ENCODE measurements around the gene CRHR1.

The CRHR1 gene

DNA sequence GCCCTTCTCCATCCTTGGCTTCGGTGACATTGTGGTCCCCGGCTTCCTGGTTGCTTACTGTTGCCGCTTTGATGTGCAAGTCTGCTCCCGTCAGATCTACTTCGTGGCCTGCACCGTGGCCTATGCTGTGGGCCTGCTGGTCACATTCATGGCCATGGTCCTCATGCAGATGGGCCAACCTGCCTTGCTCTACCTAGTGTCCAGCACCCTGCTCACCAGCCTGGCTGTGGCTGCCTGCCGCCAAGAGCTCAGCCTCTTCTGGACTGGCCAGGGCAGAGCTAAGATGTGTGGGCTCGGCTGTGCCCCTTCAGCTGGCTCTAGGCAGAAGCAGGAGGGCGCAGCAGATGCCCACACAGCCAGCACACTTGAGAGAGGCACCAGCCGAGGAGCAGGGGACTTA is 62.1 kb downstream of the CRHR1 start:
- no peaks in the 10 kb centered on the region for H3K36me3 ChIP-seq (ENCODE audit: control insufficient read depth in 2 of 2, insufficient read depth in 2 of 2, low read length in 2 of 2)
- H3K27ac ChIP-seq (ENCODE audit: low read length) = no peak overlapping the region
- peaks cover 4 to 8% of the 10 kb centered on the region in 2 donors for H3K27me3 ChIP-seq (ENCODE audit: control insufficient read depth in 1 of 2, insufficient read depth in 2 of 2, low read length in 2 of 2)
- peaks cover 5% of the 10 kb centered on the region for H3K4me1 ChIP-seq (ENCODE audit: control insufficient read depth, insufficient read depth, low read length)
- no peaks in the 10 kb centered on the region for H3K9me3 ChIP-seq (ENCODE audit: control insufficient read depth in 2 of 2, low read length in 2 of 2)
- no peak overlapping the region for H3K4me3 ChIP-seq (ENCODE audit: low read length in 2 of 2)
- no peak overlapping the region for H3K9ac ChIP-seq (ENCODE audit: low read length in 2 of 2)

DNA sequence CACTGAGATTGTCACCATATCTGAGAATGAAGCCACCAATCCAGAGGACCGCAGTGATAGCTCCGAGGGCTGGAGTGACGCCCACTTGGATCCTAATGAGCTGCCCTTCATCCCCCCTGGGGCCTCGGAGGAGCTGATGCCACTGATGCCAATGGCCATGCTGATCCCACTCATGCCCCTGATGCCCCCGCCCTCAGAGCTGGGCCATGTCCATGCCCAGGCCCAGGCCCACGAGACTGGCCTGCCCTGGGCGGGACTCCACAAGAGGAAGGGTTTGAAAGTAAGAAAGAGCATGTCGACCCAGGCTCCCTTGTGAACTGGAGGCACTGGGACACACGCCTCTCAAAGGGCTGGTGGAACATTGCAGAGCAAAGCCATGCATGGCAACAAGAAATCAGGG is 62.5 kb downstream of the CRHR1 start:
- H3K4me1 ChIP-seq (ENCODE audit: control insufficient read depth, insufficient read depth, low read length) = peaks cover 5% of the 10 kb centered on the region
- no peak overlapping the region for H3K4me3 ChIP-seq (ENCODE audit: low read length in 2 of 2)
- H3K9me3 ChIP-seq (ENCODE audit: control insufficient read depth in 2 of 2, low read length in 2 of 2) = no peaks in the 10 kb centered on the region
- H3K36me3 ChIP-seq (ENCODE audit: control insufficient read depth in 2 of 2, insufficient read depth in 2 of 2, low read length in 2 of 2) = no peaks in the 10 kb centered on the region
- no peak overlapping the region for H3K27ac ChIP-seq (ENCODE audit: low read length)
- H3K27me3 ChIP-seq (ENCODE audit: control insufficient read depth in 1 of 2, insufficient read depth in 2 of 2, low read length in 2 of 2) = peaks cover 7 to 10% of the 10 kb centered on the region in 2 donors
- H3K9ac ChIP-seq (ENCODE audit: low read length in 2 of 2) = no peak overlapping the region

- no peak overlapping the region for H3K9ac ChIP-seq (ENCODE audit: low read length in 2 of 2)
- peaks cover 11 to 15% of the 10 kb centered on the region in 2 donors for H3K27me3 ChIP-seq (ENCODE audit: control insufficient read depth in 1 of 2, insufficient read depth in 2 of 2, low read length in 2 of 2)
- H3K27ac ChIP-seq (ENCODE audit: low read length) = no peak overlapping the region
- H3K4me1 ChIP-seq (ENCODE audit: control insufficient read depth, insufficient read depth, low read length) = peaks cover 5% of the 10 kb centered on the region
- no peaks in the 10 kb centered on the region for H3K9me3 ChIP-seq (ENCODE audit: control insufficient read depth in 2 of 2, low read length in 2 of 2)
- no peaks in the 10 kb centered on the region for H3K36me3 ChIP-seq (ENCODE audit: control insufficient read depth in 2 of 2, insufficient read depth in 2 of 2, low read length in 2 of 2)
- H3K4me3 ChIP-seq (ENCODE audit: low read length in 2 of 2) = no peak overlapping the region
Measured at GRCh38 chr17:45847101-45847500, 63.0 kb downstream of the CRHR1 start.

DNA sequence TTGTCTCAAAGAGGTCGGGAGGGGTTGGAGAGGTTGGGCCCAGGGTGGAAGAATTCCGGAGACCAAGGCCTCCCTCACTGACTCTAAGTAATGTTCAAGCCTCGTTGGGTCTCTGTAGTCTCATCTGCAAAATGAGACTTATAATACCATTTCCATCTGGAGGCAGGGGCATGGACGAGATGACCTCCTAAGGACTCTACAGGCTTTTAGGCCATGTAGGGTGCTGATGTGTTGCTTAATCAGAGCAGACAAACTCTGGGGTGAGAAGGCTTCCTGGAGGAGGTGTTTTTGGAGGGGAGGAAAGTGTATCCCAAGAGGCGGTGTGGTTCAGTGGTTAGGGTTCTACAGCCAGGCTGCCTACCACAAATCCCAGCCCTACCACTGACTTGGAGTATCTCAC is 63.6 kb downstream of the CRHR1 start:
- no peak overlapping the region for H3K4me3 ChIP-seq (ENCODE audit: low read length in 2 of 2)
- no peaks in the 10 kb centered on the region for H3K9me3 ChIP-seq (ENCODE audit: control insufficient read depth in 2 of 2, low read length in 2 of 2)
- no peak overlapping the region for H3K27ac ChIP-seq (ENCODE audit: low read length)
- peaks cover 5% of the 10 kb centered on the region for H3K4me1 ChIP-seq (ENCODE audit: control insufficient read depth, insufficient read depth, low read length)
- no peak overlapping the region for H3K9ac ChIP-seq (ENCODE audit: low read length in 2 of 2)
- peaks cover 11 to 16% of the 10 kb centered on the region in 2 donors for H3K27me3 ChIP-seq (ENCODE audit: control insufficient read depth in 1 of 2, insufficient read depth in 2 of 2, low read length in 2 of 2)
- H3K36me3 ChIP-seq (ENCODE audit: control insufficient read depth in 2 of 2, insufficient read depth in 2 of 2, low read length in 2 of 2) = no peaks in the 10 kb centered on the region

DNA sequence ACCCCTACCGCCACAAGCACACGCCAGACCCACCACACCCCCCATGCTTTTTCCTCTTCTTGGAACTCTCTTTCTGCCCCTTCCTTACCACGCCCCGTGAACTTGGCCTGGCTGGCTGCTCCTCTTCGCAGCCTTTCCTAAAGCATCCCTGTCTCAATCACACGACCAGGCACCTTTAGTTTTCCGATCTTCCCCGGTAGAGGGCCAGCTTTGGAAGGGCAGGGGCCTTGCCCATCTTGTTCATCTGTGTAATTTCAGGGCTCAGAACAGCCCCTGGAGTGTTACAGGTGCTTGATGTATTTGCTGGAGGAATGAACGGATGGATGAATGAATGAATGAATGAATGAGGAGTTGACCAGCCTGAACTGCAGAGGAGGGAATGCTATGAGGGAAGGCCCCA is 64.3 kb downstream of the CRHR1 start:
- H3K4me1 ChIP-seq (ENCODE audit: control insufficient read depth, insufficient read depth, low read length) = peaks cover 5% of the 10 kb centered on the region
- no peak overlapping the region for H3K9ac ChIP-seq (ENCODE audit: low read length in 2 of 2)
- H3K9me3 ChIP-seq (ENCODE audit: control insufficient read depth in 2 of 2, low read length in 2 of 2) = no peaks in the 10 kb centered on the region
- H3K27ac ChIP-seq (ENCODE audit: low read length) = no peak overlapping the region
- peaks cover 11 to 16% of the 10 kb centered on the region in 2 donors for H3K27me3 ChIP-seq (ENCODE audit: control insufficient read depth in 1 of 2, insufficient read depth in 2 of 2, low read length in 2 of 2)
- no peaks in the 10 kb centered on the region for H3K36me3 ChIP-seq (ENCODE audit: control insufficient read depth in 2 of 2, insufficient read depth in 2 of 2, low read length in 2 of 2)
- no peak overlapping the region for H3K4me3 ChIP-seq (ENCODE audit: low read length in 2 of 2)

DNA sequence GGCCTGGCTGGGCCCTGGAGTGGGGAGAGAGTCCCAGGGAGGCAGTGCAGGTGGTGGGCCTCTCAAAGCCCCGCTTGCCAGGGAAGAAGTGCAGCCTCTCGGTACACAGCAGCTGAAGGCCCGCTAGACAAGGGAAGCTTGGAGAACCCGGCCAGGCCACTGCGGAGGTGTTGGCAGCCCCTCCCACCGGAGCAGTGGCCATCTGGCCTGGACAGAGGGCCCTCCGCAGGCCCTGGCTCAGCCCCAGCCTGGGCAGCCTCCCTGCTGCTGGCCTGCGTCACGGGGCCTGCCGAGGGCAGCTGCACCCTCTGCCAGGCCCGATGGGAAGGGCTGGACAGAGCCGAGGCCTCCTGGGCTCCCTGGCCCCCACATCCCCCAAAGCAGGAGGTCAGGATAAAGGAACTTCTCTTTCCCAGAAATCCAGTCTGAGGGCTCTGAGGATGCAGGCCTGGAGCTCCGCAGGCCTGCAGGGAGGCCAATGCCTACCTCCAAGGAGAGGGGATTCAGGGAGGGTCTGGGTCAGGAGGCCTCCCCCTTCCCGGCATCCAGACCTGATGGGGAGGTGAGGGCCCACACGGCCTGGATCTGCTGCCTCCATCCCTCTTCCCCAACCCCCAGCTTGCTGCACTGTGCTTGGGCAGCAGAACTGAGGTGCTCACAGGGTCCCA is 64.9 kb downstream of the CRHR1 start:
- Histone ChIP-seq H3K4me3 (ENCODE audit: low read length in 2 of 2) (no peak overlapping the region), H3K9ac (ENCODE audit: low read length in 2 of 2) (no peak overlapping the region), H3K9me3 (ENCODE audit: control insufficient read depth in 2 of 2, low read length in 2 of 2) (no peaks in the 10 kb centered on the region), H3K4me1 (ENCODE audit: control insufficient read depth, insufficient read depth, low read length) (peaks cover 5% of the 10 kb centered on the region), H3K27me3 (ENCODE audit: control insufficient read depth in 1 of 2, insufficient read depth in 2 of 2, low read length in 2 of 2) (peaks cover 14 to 16% of the 10 kb centered on the region in 2 donors), H3K27ac (ENCODE audit: low read length) (no peak overlapping the region), H3K36me3 (ENCODE audit: control insufficient read depth in 2 of 2, insufficient read depth in 2 of 2, low read length in 2 of 2) (no peaks in the 10 kb centered on the region)

DNA sequence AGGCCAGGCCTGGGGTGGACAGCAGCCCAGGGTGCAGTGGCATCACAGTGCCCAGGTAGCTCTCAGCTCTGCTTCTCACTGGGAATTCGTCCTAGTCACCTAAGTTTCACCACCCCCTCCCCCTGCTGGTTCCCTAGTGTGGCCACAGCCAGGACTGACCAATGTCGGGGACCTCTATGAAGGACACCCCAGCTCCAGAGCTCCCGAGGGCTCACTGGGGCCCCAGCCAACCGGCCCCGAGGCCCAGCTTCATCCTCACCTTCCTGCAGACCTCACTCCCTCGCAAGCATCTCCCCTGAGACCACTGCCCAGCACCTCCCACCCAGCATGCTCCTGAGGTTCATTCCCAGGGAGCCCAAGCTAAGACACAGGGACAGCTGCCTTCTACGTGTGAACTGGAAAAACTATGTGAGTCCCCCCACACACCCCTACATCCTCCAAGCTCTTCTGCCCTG is 65.4 kb downstream of the CRHR1 start:
- H3K27ac ChIP-seq (ENCODE audit: low read length) = no peak overlapping the region
- H3K9ac ChIP-seq (ENCODE audit: low read length in 2 of 2) = no peak overlapping the region
- H3K27me3 ChIP-seq (ENCODE audit: control insufficient read depth in 1 of 2, insufficient read depth in 2 of 2, low read length in 2 of 2) = peaks cover 14 to 16% of the 10 kb centered on the region in 2 donors

DNA sequence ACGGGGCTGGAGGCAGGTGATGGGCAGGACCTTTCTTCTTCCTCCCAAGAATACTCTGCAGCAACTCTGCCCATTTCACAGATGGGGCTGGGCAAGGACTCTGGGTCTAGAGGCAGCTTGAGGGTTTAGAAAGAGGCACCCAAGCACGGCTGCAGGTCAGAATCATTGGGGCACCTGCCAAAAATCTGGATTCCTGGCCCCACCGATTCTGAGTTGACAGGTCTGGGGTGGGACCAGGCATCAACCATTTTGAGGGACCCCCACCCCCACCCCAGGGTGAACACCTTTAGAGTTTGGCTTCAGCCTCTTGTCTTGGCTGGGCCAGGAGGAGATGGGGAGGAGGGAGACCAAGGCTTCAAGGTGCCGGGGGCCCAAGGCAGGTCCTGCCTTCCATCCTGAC is 65.9 kb downstream of the CRHR1 start:
- peaks cover 5% of the 10 kb centered on the region for H3K4me1 ChIP-seq (ENCODE audit: control insufficient read depth, insufficient read depth, low read length)
- H3K27me3 ChIP-seq (ENCODE audit: control insufficient read depth in 1 of 2, insufficient read depth in 2 of 2, low read length in 2 of 2) = peaks cover 14 to 16% of the 10 kb centered on the region in 2 donors
- H3K27ac ChIP-seq (ENCODE audit: low read length) = no peak overlapping the region
- no peaks in the 10 kb centered on the region for H3K9me3 ChIP-seq (ENCODE audit: control insufficient read depth in 2 of 2, low read length in 2 of 2)
- no peak overlapping the region for H3K4me3 ChIP-seq (ENCODE audit: low read length in 2 of 2)
- H3K36me3 ChIP-seq (ENCODE audit: control insufficient read depth in 2 of 2, insufficient read depth in 2 of 2, low read length in 2 of 2) = no peaks in the 10 kb centered on the region
- H3K9ac ChIP-seq (ENCODE audit: low read length in 2 of 2) = no peak overlapping the region

More for the DNA sequence above, 65.4 kb downstream of the CRHR1 start:
- no peaks in the 10 kb centered on the region for H3K36me3 ChIP-seq (ENCODE audit: control insufficient read depth in 2 of 2, insufficient read depth in 2 of 2, low read length in 2 of 2)
- H3K4me1 ChIP-seq (ENCODE audit: control insufficient read depth, insufficient read depth, low read length) = peaks cover 5% of the 10 kb centered on the region
- no peak overlapping the region for H3K4me3 ChIP-seq (ENCODE audit: low read length in 2 of 2)
- H3K9me3 ChIP-seq (ENCODE audit: control insufficient read depth in 2 of 2, low read length in 2 of 2) = no peaks in the 10 kb centered on the region

DNA sequence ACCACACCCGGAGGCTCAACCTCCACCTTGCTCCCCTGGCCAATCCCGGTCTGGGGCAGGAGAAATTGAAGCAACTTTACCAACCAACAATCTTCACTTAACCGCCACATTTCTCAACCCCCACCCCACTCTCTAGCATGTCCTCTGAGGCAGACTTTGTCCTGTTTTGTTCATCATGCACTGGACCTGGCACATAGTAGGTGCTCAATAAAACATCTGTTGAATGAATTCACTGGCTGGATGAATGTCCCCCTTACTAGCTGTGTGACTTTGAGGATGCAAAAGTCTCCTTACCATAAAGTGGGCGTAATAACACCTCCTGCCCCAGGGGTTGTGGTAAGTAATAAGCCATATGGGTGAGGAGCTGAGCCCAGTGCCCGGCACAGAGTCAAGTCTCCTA is 66.3 kb downstream of the CRHR1 start:
- H3K27me3 ChIP-seq (ENCODE audit: control insufficient read depth in 1 of 2, insufficient read depth in 2 of 2, low read length in 2 of 2) = peaks cover 14 to 16% of the 10 kb centered on the region in 2 donors
- no peaks in the 10 kb centered on the region for H3K9me3 ChIP-seq (ENCODE audit: control insufficient read depth in 2 of 2, low read length in 2 of 2)

GRCh38 chr17:45851022-45851421 is 66.9 kb downstream of the CRHR1 start:
- no peak overlapping the region for H3K27ac ChIP-seq (ENCODE audit: low read length)
- no peaks in the 10 kb centered on the region for H3K9me3 ChIP-seq (ENCODE audit: control insufficient read depth in 2 of 2, low read length in 2 of 2)
- no peak overlapping the region for H3K9ac ChIP-seq (ENCODE audit: low read length in 2 of 2)
- H3K36me3 ChIP-seq (ENCODE audit: control insufficient read depth in 2 of 2, insufficient read depth in 2 of 2, low read length in 2 of 2) = no peaks in the 10 kb centered on the region
- no peak overlapping the region for H3K4me3 ChIP-seq (ENCODE audit: low read length in 2 of 2)
- peaks cover 14 to 16% of the 10 kb centered on the region in 2 donors for H3K27me3 ChIP-seq (ENCODE audit: control insufficient read depth in 1 of 2, insufficient read depth in 2 of 2, low read length in 2 of 2)
- peaks cover 5% of the 10 kb centered on the region for H3K4me1 ChIP-seq (ENCODE audit: control insufficient read depth, insufficient read depth, low read length)

More for the DNA sequence above, 66.3 kb downstream of the CRHR1 start:
- Histone ChIP-seq H3K4me3 (ENCODE audit: low read length in 2 of 2) (no peak overlapping the region), H3K27ac (ENCODE audit: low read length) (no peak overlapping the region), H3K36me3 (ENCODE audit: control insufficient read depth in 2 of 2, insufficient read depth in 2 of 2, low read length in 2 of 2) (no peaks in the 10 kb centered on the region), H3K4me1 (ENCODE audit: control insufficient read depth, insufficient read depth, low read length) (peaks cover 5% of the 10 kb centered on the region), H3K9ac (ENCODE audit: low read length in 2 of 2) (no peak overlapping the region)

- Histone ChIP-seq H3K4me1 (ENCODE audit: control insufficient read depth, insufficient read depth, low read length) (peaks cover 5% of the 10 kb centered on the region), H3K9ac (ENCODE audit: low read length in 2 of 2) (no peak overlapping the region), H3K9me3 (ENCODE audit: control insufficient read depth in 2 of 2, low read length in 2 of 2) (no peaks in the 10 kb centered on the region), H3K27me3 (ENCODE audit: control insufficient read depth in 1 of 2, insufficient read depth in 2 of 2, low read length in 2 of 2) (peaks cover 14 to 16% of the 10 kb centered on the region in 2 donors), H3K27ac (ENCODE audit: low read length) (no peak overlapping the region), H3K4me3 (ENCODE audit: low read length in 2 of 2) (no peak overlapping the region), H3K36me3 (ENCODE audit: control insufficient read depth in 2 of 2, insufficient read depth in 2 of 2, low read length in 2 of 2) (no peaks in the 10 kb centered on the region)
Measured at GRCh38 chr17:45851464-45851863, 67.3 kb downstream of the CRHR1 start.
